ENCODE measurements around the gene FBXW4.

GRCh38 chr10:101693978-101694673 is 844 bp downstream of the FBXW4 start:
- no peak for TF ChIP-seq GABPA (tag; conservative IDR thresholded peaks at IDR 0.05; ENCODE audit: low read depth)
- TF ChIP-seq RNF2 (IDR thresholded peaks at IDR 0.05) = no peak
- no peak for TF ChIP-seq CTCF (IDR thresholded peaks at IDR 0.05 in 2 of 3, conservative IDR thresholded peaks at IDR 0.05 in 1 of 3; ENCODE audit: insufficient read depth in 2 of 3, low read depth in 1 of 3, low read length in 3 of 3)

All from K562 (cell line).